BLaER1 (cell line): Measurements from ENCODE around the gene MRGPRX4.
"Not testable (repeated sequence)": the region's sequence is repeated elsewhere in the genome, so short reads cannot be mapped to it uniquely, and the experiment has no call there.

ENCODE experiments used
- H3K27ac ChIP-seq: shearing (Covaris generic); formaldehyde crosslinking; 2 replicates; pipeline ENCODE4 v1.8.1; 2022
- H3K27me3 ChIP-seq: shearing (Covaris generic); formaldehyde crosslinking; 2 replicates; pipeline ENCODE4 v1.8.1; 2022
- H3K36me3 ChIP-seq: shearing (Covaris generic); formaldehyde crosslinking; 2 replicates; pipeline ENCODE4 v1.8.1; 2022
- H3K4me1 ChIP-seq: shearing (Covaris generic); formaldehyde crosslinking; 2 replicates; pipeline ENCODE4 v1.8.1; 2022
- H3K4me2 ChIP-seq: shearing (Covaris generic); formaldehyde crosslinking; 2 replicates; pipeline ENCODE4 v1.8.1; 2022
- H3K4me3 ChIP-seq: shearing (Covaris generic); formaldehyde crosslinking; 2 replicates; pipeline ENCODE4 v1.8.1; 2022
- H3K9ac ChIP-seq: shearing (Covaris generic); formaldehyde crosslinking; 2 replicates; pipeline ENCODE4 v1.8.1; 2022
- H3K9me3 ChIP-seq: shearing (Covaris generic); formaldehyde crosslinking; 2 replicates; pipeline ENCODE4 v1.8.1; 2022
- H4K20me1 ChIP-seq: shearing (Covaris generic); formaldehyde crosslinking; 2 replicates; pipeline ENCODE4 v1.8.1; 2022
- Cebpa-rat ChIP-seq: shearing (Covaris generic); IDR thresholded peaks from 2 replicates; pipeline ENCODE4 v1.8.1; 2022

Gene MRGPRX4

GRCh38 chr11:18172666-18173065 is at the start of gene MRGPRX4:
MRGPRX4 (plus strand) TSS chr11:18172837; CDS start chr11:18173257, 420 bp downstream.
- Histone ChIP-seq H3K4me3 (no peak within 1 kb of the TSS), H3K9me3 (no peaks in the 10 kb centered on the region), H3K27me3 (no peaks in the 10 kb centered on the region), H3K4me2 (no peak within 1 kb of the TSS), H3K36me3 (no peaks in the 10 kb centered on the region), H3K4me1 (no peaks in the 10 kb centered on the region), H4K20me1 (no peaks in the 10 kb centered on the region), H3K27ac (no peak within 1 kb of the TSS), H3K9ac (no peak within 1 kb of the TSS)
- no peak for TF ChIP-seq Cebpa-rat

GRCh38 chr11:18131115-18131514 is 41.5 kb upstream of the MRGPRX4 start:
- not testable (repeated sequence) for H3K4me1 ChIP-seq, H3K9ac ChIP-seq, H3K27ac ChIP-seq, H3K4me2 ChIP-seq, H3K27me3 ChIP-seq, H3K9me3 ChIP-seq, H3K4me3 ChIP-seq, H3K36me3 ChIP-seq, H4K20me1 ChIP-seq

GRCh38 chr11:18132341-18132740 is 40.3 kb upstream of the MRGPRX4 start, which contains the start of gene MRGPRX3:
MRGPRX3 (plus strand) TSS chr11:18132571; CDS start chr11:18137203, 4,632 bp downstream.
- H3K4me1 ChIP-seq: no peaks in the 10 kb centered on the region
- H3K4me3 ChIP-seq: no peak within 1 kb of the TSS
- H3K9me3 ChIP-seq: peaks cover 8% of the 10 kb centered on the region; the same call in 1 of the 2 replicates
- H4K20me1 ChIP-seq: no peaks in the 10 kb centered on the region
- H3K4me2 ChIP-seq: no peak within 1 kb of the TSS
- H3K9ac ChIP-seq: no peak within 1 kb of the TSS
- H3K36me3 ChIP-seq: no peaks in the 10 kb centered on the region
- H3K27ac ChIP-seq: no peak within 1 kb of the TSS
- no peak for TF ChIP-seq Cebpa-rat
- H3K27me3 ChIP-seq: no peaks in the 10 kb centered on the region

- H3K9me3 ChIP-seq: no peaks in the 10 kb centered on the region
- H3K4me3 ChIP-seq: no peak overlapping the region
- no peaks in the 10 kb centered on the region for H4K20me1 ChIP-seq
- H3K27ac ChIP-seq: no peak overlapping the region
- H3K9ac ChIP-seq: no peak overlapping the region
- H3K27me3 ChIP-seq: no peaks in the 10 kb centered on the region
- no peak overlapping the region for H3K4me2 ChIP-seq
- H3K4me1 ChIP-seq: no peaks in the 10 kb centered on the region
- no peak for TF ChIP-seq Cebpa-rat
- no peaks in the 10 kb centered on the region for H3K36me3 ChIP-seq
These were observed 37.3 kb upstream of the MRGPRX4 start for GRCh38 chr11:18135308-18135707.

GRCh38 chr11:18137186-18137800 is 35.3 kb upstream of the MRGPRX4 start:
- Histone ChIP-seq H4K20me1 (no peaks in the 10 kb centered on the region), H3K4me2 (no peak overlapping the region), H3K9me3 (no peaks in the 10 kb centered on the region), H3K4me1 (no peaks in the 10 kb centered on the region), H3K27me3 (no peaks in the 10 kb centered on the region), H3K36me3 (no peaks in the 10 kb centered on the region), H3K9ac (no peak overlapping the region), H3K4me3 (no peak overlapping the region), H3K27ac (no peak overlapping the region)
- no peak for TF ChIP-seq Cebpa-rat

- H4K20me1 ChIP-seq: no peaks in the 10 kb centered on the region
- no peak overlapping the region for H3K27ac ChIP-seq
- H3K4me2 ChIP-seq: no peak overlapping the region
- TF ChIP-seq Cebpa-rat: no peak
- no peaks in the 10 kb centered on the region for H3K27me3 ChIP-seq
- H3K36me3 ChIP-seq: no peaks in the 10 kb centered on the region
- H3K4me3 ChIP-seq: no peak overlapping the region
- H3K4me1 ChIP-seq: no peaks in the 10 kb centered on the region
- no peaks in the 10 kb centered on the region for H3K9me3 ChIP-seq
- no peak overlapping the region for H3K9ac ChIP-seq
These were observed 32.5 kb upstream of the MRGPRX4 start for GRCh38 chr11:18140145-18140544.

- no peaks in the 10 kb centered on the region for H3K36me3 ChIP-seq
- no peaks in the 10 kb centered on the region; the same call in 1 of the 2 replicates for H3K9me3 ChIP-seq
- H3K27ac ChIP-seq: no peak overlapping the region
- no peak overlapping the region for H3K9ac ChIP-seq
- no peaks in the 10 kb centered on the region for H3K4me1 ChIP-seq
- no peak overlapping the region for H3K4me2 ChIP-seq
- no peaks in the 10 kb centered on the region for H4K20me1 ChIP-seq
- no peak for TF ChIP-seq Cebpa-rat
- H3K4me3 ChIP-seq: no peak overlapping the region
- no peaks in the 10 kb centered on the region for H3K27me3 ChIP-seq
These were observed 28.4 kb upstream of the MRGPRX4 start for GRCh38 chr11:18144243-18144642.

- no peak for TF ChIP-seq Cebpa-rat
- no peak overlapping the region for H3K27ac ChIP-seq
These were observed 27.6 kb upstream of the MRGPRX4 start for GRCh38 chr11:18145025-18145424.

GRCh38 chr11:18145837-18146236 is 26.8 kb upstream of the MRGPRX4 start:
- Histone ChIP-seq H3K36me3 (no peaks in the 10 kb centered on the region), H3K27ac (no peak overlapping the region), H3K4me2 (no peak overlapping the region), H3K9ac (no peak overlapping the region), H4K20me1 (no peaks in the 10 kb centered on the region), H3K9me3 (no peaks in the 10 kb centered on the region; the same call in 1 of the 2 replicates), H3K4me3 (no peak overlapping the region), H3K27me3 (no peaks in the 10 kb centered on the region), H3K4me1 (no peaks in the 10 kb centered on the region)
- no peak for TF ChIP-seq Cebpa-rat

More at GRCh38 chr11:18145025-18145424, 27.6 kb upstream of the MRGPRX4 start:
- Histone ChIP-seq H3K4me2 (no peak overlapping the region), H3K4me3 (no peak overlapping the region), H3K4me1 (no peaks in the 10 kb centered on the region), H3K9ac (no peak overlapping the region), H3K36me3 (no peaks in the 10 kb centered on the region), H4K20me1 (no peaks in the 10 kb centered on the region), H3K9me3 (no peaks in the 10 kb centered on the region; the same call in 1 of the 2 replicates), H3K27me3 (no peaks in the 10 kb centered on the region)

GRCh38 chr11:18151581-18151980 is 21.1 kb upstream of the MRGPRX4 start:
- no peak overlapping the region for H3K4me3 ChIP-seq

More at GRCh38 chr11:18151581-18151980, 21.1 kb upstream of the MRGPRX4 start:
- no peak for TF ChIP-seq Cebpa-rat
- Histone ChIP-seq H3K4me1 (no peaks in the 10 kb centered on the region), H3K27ac (no peak overlapping the region), H3K36me3 (no peaks in the 10 kb centered on the region), H3K4me2 (no peak overlapping the region), H3K9ac (no peak overlapping the region), H3K9me3 (no peaks in the 10 kb centered on the region; the same call in 1 of the 2 replicates), H3K27me3 (no peaks in the 10 kb centered on the region), H4K20me1 (no peaks in the 10 kb centered on the region)
